ENCODE measurements around the gene QRFP.

DNA sequence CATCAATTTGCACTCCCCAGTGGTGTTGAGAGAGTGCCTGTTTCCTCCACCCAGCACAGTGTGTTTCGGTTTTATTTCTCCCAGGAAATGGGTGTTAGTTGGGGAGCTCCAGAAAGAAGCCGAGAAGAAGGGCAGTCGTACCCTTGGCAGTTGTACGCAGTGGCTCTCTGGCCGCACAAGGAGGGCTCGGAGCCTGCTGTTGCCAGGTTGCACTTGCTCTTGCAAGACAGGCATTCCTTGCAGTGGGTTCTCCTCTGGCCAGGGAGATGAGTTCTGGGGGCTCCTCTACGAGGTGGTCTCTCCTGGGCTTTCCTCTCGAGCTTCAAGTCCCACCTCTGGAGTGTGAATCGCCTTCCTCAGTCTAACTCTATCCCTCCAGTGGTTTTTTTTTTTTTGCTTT lies 29.1 kb downstream of the QRFP start:
- TF ChIP-seq, protein P1, sequence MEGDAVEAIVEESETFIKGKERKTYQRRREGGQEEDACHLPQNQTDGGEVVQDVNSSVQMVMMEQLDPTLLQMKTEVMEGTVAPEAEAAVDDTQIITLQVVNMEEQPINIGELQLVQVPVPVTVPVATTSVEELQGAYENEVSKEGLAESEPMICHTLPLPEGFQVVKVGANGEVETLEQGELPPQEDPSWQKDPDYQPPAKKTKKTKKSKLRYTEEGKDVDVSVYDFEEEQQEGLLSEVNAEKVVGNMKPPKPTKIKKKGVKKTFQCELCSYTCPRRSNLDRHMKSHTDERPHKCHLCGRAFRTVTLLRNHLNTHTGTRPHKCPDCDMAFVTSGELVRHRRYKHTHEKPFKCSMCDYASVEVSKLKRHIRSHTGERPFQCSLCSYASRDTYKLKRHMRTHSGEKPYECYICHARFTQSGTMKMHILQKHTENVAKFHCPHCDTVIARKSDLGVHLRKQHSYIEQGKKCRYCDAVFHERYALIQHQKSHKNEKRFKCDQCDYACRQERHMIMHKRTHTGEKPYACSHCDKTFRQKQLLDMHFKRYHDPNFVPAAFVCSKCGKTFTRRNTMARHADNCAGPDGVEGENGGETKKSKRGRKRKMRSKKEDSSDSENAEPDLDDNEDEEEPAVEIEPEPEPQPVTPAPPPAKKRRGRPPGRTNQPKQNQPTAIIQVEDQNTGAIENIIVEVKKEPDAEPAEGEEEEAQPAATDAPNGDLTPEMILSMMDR (IDR thresholded peaks at IDR 0.05), result no peak
- TF ChIP-seq POLR2A (IDR thresholded peaks at IDR 0.05), result no peak
